WTC11 (cell line): Measurements from ENCODE around the gene RAET1G. TPM values are rescaled to one million over a fixed set of nuclear protein-coding genes. Genes with fewer than 3 reads are reported as not detected.

Source experiments
- ATAC-seq: fragments of 200-7000 bp; cut with Tn5 transposase; 2 replicates; pipeline ENCODE4 v1.10.0; 2021; ENCODE audit warnings: mild to moderate bottlenecking, moderate library complexity
- CTCF ChIA-PET: fragments of 300-600 bp; sonication (Branson Sonifier 250); formaldehyde crosslinking; loops from one replicate; lab custom pipeline; 2021; ENCODE audit warnings: antibody characterized with exemption; lab: Charles Lee
- POLR2A ChIA-PET: fragments of 350-600 bp; sonication (Branson Sonifier 250); formaldehyde crosslinking; loops from one replicate; lab custom pipeline; 2021; ENCODE audit warnings: antibody characterized with exemption; lab: Charles Lee
- DNase-seq: peaks from one replicate; pipeline ENCODE4 v3.0.0; 2021; ENCODE audit warnings: low spot score
- H3K27ac Mint-ChIP-seq: 2 replicates; pipeline ENCODE4 v1.8.0; 2021; ENCODE audit warnings: mixed read lengths
- H3K27me3 Mint-ChIP-seq: 2 replicates; pipeline ENCODE4 v1.8.0; 2021; ENCODE audit warnings: low read depth, mild to moderate bottlenecking, moderate library complexity, mixed read lengths
- H3K36me3 Mint-ChIP-seq: 2 replicates; pipeline ENCODE4 v1.8.0; 2021; ENCODE audit warnings: mixed read lengths
- H3K4me1 Mint-ChIP-seq: 2 replicates; pipeline ENCODE4 v1.8.0; 2022; ENCODE audit warnings: mixed read lengths
- H3K4me3 Mint-ChIP-seq: 2 replicates; pipeline ENCODE4 v1.8.0; 2021; ENCODE audit warnings: mild to moderate bottlenecking, moderate library complexity, mixed read lengths
- H3K9me3 Mint-ChIP-seq: 2 replicates; pipeline ENCODE4 v1.8.0; 2021; ENCODE audit warnings: mixed read lengths
- FOXP1 ChIP-seq: sonication (generic); formaldehyde crosslinking; IDR thresholded peaks from 2 replicates; pipeline ENCODE4 v1.8.0; 2022; ENCODE audit warnings: missing genetic modification reagents, mild to moderate bottlenecking, moderate library complexity, borderline replicate concordance
- IRF2 ChIP-seq: sonication (generic); formaldehyde crosslinking; IDR thresholded peaks from 2 replicates; pipeline ENCODE4 v1.8.0; 2022; ENCODE audit warnings: low read depth, missing genetic modification reagents, borderline replicate concordance
- NFATC4 ChIP-seq: fragments of 250-450 bp; sonication (Bioruptor Pico); IDR thresholded peaks from 2 replicates; pipeline ENCODE4 v1.9.0; 2021; ENCODE audit warnings: mild to moderate bottlenecking
- OVOL2 ChIP-seq: fragments of 250-450 bp; sonication (Bioruptor Pico); IDR thresholded peaks from 2 replicates; pipeline ENCODE4 v1.9.0; 2021; ENCODE audit warnings: mild to moderate bottlenecking, borderline replicate concordance
- PRRX2 ChIP-seq: fragments of 250-450 bp; sonication (Bioruptor Pico); IDR thresholded peaks from 2 replicates; pipeline ENCODE4 v1.8.0; 2021; ENCODE audit warnings: mild to moderate bottlenecking
- RORB ChIP-seq: fragments of 250-450 bp; sonication (Bioruptor Pico); IDR thresholded peaks from 2 replicates; pipeline ENCODE4 v1.9.0; 2021; ENCODE audit warnings: mild to moderate bottlenecking
- TCF7 ChIP-seq: sonication (generic); formaldehyde crosslinking; IDR thresholded peaks from 2 replicates; pipeline ENCODE4 v1.8.0; 2022; ENCODE audit warnings: mild to moderate bottlenecking, low read depth, missing genetic modification reagents, moderate library complexity
- ZNF317 ChIP-seq: sonication (generic); formaldehyde crosslinking; IDR thresholded peaks from 2 replicates; pipeline ENCODE4 v1.8.1; 2023; ENCODE audit warnings: low read depth, mild to moderate bottlenecking, moderate library complexity, missing genetic modification reagents, borderline replicate concordance
- ZNF671 ChIP-seq: fragments of 250-450 bp; sonication (Bioruptor Pico); IDR thresholded peaks from 2 replicates; pipeline ENCODE4 v1.8.0; 2021; ENCODE audit warnings: mild to moderate bottlenecking
- total RNA-seq: library from RNA; stranded (reverse); gene quantifications from 3 replicates; pipeline ENCODE4 v1.2.3, GENCODE V29; 2021
- TF ChIP-seq, protein P1 (sequence below): sonication (generic); formaldehyde crosslinking; IDR thresholded peaks from 2 replicates; pipeline ENCODE4 v1.8.0; 2022; ENCODE audit warnings: mild to moderate bottlenecking, missing genetic modification reagents
- TF ChIP-seq, protein P2 (sequence below): sonication (generic); formaldehyde crosslinking; IDR thresholded peaks from 2 replicates; pipeline ENCODE4 v1.8.1; 2023; ENCODE audit warnings: mild to moderate bottlenecking, missing genetic modification reagents, moderate library complexity
- TF ChIP-seq, protein P3 (sequence below): sonication (generic); formaldehyde crosslinking; IDR thresholded peaks from 2 replicates; pipeline ENCODE4 v1.8.1; 2022; ENCODE audit warnings: mild to moderate bottlenecking, moderate library complexity, missing genetic modification reagents
- TF ChIP-seq, protein P4 (sequence below): sonication (generic); formaldehyde crosslinking; IDR thresholded peaks from 2 replicates; pipeline ENCODE4 v1.8.0; 2022; ENCODE audit warnings: mild to moderate bottlenecking, missing genetic modification reagents
- TF ChIP-seq, protein P5 (sequence below): fragments of 250-450 bp; sonication (Bioruptor Pico); IDR thresholded peaks from 2 replicates; pipeline ENCODE4 v1.9.0; 2021; ENCODE audit warnings: mild to moderate bottlenecking, borderline replicate concordance
- TF ChIP-seq, protein P6 (sequence below): sonication (generic); formaldehyde crosslinking; IDR thresholded peaks from 2 replicates; pipeline ENCODE4 v1.8.0; 2022; ENCODE audit warnings: mild to moderate bottlenecking, missing genetic modification reagents
- TF ChIP-seq, protein P7 (sequence below): sonication (generic); formaldehyde crosslinking; IDR thresholded peaks from 2 replicates; pipeline ENCODE4 v1.8.1; 2022; ENCODE audit warnings: low read depth, missing genetic modification reagents, borderline replicate concordance
- TF ChIP-seq, protein P8 (sequence below): sonication (generic); formaldehyde crosslinking; IDR thresholded peaks from 2 replicates; pipeline ENCODE4 v1.8.1; 2022; ENCODE audit warnings: low read depth, mild to moderate bottlenecking, moderate library complexity, missing genetic modification reagents, borderline replicate concordance

Gene RAET1G
- total RNA-seq, 1 experiment from 2014 or later, result not detected

DNA sequence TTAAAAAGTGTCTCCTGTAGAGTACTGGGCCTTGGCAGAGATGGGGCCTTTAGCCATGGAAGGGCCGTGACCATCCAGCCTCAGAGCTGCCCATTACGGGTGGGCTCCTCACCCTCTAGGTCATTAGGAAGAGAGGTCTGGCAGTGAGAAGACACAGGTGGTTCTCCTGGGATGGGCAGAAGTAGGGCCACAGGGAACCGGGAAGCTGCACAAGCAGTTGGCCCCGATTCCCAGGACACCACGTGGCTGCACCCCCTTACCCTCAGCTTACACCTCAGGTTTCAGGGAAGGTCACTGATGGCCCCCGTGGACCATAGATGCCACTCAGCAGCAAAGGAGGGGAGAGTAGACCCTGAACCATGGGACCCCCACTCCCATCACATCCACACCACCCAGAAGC, 1.6 kb downstream of the RAET1G start:
- DNase-seq (no peak), ATAC-seq (no peak)
- no peak for TF ChIP-seq NFATC4 (CRISPR knock-in tag)
- no peak for TF ChIP-seq RORB
- TF ChIP-seq TCF7 (CRISPR knock-in tag), result no peak
- TF ChIP-seq, protein P1, sequence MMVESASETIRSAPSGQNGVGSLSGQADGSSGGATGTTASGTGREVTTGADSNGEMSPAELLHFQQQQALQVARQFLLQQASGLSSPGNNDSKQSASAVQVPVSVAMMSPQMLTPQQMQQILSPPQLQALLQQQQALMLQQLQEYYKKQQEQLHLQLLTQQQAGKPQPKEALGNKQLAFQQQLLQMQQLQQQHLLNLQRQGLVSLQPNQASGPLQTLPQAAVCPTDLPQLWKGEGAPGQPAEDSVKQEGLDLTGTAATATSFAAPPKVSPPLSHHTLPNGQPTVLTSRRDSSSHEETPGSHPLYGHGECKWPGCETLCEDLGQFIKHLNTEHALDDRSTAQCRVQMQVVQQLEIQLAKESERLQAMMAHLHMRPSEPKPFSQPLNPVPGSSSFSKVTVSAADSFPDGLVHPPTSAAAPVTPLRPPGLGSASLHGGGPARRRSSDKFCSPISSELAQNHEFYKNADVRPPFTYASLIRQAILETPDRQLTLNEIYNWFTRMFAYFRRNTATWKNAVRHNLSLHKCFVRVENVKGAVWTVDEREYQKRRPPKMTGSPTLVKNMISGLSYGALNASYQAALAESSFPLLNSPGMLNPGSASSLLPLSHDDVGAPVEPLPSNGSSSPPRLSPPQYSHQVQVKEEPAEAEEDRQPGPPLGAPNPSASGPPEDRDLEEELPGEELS, result no peak
- TF ChIP-seq, protein P2, sequence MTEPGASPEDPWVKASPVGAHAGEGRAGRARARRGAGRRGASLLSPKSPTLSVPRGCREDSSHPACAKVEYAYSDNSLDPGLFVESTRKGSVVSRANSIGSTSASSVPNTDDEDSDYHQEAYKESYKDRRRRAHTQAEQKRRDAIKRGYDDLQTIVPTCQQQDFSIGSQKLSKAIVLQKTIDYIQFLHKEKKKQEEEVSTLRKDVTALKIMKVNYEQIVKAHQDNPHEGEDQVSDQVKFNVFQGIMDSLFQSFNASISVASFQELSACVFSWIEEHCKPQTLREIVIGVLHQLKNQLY (CRISPR knock-in tag), result no peak
- no peak for TF ChIP-seq OVOL2
- TF ChIP-seq PRRX2 (CRISPR knock-in tag), result no peak
- TF ChIP-seq ZNF317 (CRISPR knock-in tag), result no peak
- TF ChIP-seq, protein P3, sequence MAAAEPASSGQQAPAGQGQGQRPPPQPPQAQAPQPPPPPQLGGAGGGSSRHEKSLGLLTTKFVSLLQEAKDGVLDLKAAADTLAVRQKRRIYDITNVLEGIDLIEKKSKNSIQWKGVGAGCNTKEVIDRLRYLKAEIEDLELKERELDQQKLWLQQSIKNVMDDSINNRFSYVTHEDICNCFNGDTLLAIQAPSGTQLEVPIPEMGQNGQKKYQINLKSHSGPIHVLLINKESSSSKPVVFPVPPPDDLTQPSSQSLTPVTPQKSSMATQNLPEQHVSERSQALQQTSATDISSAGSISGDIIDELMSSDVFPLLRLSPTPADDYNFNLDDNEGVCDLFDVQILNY (CRISPR knock-in tag), result no peak
- TF ChIP-seq, protein P4, sequence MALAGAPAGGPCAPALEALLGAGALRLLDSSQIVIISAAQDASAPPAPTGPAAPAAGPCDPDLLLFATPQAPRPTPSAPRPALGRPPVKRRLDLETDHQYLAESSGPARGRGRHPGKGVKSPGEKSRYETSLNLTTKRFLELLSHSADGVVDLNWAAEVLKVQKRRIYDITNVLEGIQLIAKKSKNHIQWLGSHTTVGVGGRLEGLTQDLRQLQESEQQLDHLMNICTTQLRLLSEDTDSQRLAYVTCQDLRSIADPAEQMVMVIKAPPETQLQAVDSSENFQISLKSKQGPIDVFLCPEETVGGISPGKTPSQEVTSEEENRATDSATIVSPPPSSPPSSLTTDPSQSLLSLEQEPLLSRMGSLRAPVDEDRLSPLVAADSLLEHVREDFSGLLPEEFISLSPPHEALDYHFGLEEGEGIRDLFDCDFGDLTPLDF (CRISPR knock-in tag), result no peak
- TF ChIP-seq ZNF671, result no peak
- TF ChIP-seq IRF2 (CRISPR knock-in tag), result no peak
- TF ChIP-seq, protein P5, sequence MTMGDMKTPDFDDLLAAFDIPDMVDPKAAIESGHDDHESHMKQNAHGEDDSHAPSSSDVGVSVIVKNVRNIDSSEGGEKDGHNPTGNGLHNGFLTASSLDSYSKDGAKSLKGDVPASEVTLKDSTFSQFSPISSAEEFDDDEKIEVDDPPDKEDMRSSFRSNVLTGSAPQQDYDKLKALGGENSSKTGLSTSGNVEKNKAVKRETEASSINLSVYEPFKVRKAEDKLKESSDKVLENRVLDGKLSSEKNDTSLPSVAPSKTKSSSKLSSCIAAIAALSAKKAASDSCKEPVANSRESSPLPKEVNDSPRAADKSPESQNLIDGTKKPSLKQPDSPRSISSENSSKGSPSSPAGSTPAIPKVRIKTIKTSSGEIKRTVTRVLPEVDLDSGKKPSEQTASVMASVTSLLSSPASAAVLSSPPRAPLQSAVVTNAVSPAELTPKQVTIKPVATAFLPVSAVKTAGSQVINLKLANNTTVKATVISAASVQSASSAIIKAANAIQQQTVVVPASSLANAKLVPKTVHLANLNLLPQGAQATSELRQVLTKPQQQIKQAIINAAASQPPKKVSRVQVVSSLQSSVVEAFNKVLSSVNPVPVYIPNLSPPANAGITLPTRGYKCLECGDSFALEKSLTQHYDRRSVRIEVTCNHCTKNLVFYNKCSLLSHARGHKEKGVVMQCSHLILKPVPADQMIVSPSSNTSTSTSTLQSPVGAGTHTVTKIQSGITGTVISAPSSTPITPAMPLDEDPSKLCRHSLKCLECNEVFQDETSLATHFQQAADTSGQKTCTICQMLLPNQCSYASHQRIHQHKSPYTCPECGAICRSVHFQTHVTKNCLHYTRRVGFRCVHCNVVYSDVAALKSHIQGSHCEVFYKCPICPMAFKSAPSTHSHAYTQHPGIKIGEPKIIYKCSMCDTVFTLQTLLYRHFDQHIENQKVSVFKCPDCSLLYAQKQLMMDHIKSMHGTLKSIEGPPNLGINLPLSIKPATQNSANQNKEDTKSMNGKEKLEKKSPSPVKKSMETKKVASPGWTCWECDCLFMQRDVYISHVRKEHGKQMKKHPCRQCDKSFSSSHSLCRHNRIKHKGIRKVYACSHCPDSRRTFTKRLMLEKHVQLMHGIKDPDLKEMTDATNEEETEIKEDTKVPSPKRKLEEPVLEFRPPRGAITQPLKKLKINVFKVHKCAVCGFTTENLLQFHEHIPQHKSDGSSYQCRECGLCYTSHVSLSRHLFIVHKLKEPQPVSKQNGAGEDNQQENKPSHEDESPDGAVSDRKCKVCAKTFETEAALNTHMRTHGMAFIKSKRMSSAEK (CRISPR knock-in tag), result no peak
- no peak for TF ChIP-seq FOXP1
- TF ChIP-seq, protein P6, sequence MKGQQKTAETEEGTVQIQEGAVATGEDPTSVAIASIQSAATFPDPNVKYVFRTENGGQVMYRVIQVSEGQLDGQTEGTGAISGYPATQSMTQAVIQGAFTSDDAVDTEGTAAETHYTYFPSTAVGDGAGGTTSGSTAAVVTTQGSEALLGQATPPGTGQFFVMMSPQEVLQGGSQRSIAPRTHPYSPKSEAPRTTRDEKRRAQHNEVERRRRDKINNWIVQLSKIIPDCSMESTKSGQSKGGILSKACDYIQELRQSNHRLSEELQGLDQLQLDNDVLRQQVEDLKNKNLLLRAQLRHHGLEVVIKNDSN (CRISPR knock-in tag), result no peak
- TF ChIP-seq, protein P7, sequence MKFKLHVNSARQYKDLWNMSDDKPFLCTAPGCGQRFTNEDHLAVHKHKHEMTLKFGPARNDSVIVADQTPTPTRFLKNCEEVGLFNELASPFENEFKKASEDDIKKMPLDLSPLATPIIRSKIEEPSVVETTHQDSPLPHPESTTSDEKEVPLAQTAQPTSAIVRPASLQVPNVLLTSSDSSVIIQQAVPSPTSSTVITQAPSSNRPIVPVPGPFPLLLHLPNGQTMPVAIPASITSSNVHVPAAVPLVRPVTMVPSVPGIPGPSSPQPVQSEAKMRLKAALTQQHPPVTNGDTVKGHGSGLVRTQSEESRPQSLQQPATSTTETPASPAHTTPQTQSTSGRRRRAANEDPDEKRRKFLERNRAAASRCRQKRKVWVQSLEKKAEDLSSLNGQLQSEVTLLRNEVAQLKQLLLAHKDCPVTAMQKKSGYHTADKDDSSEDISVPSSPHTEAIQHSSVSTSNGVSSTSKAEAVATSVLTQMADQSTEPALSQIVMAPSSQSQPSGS (CRISPR knock-in tag), result no peak
- TF ChIP-seq, protein P8, sequence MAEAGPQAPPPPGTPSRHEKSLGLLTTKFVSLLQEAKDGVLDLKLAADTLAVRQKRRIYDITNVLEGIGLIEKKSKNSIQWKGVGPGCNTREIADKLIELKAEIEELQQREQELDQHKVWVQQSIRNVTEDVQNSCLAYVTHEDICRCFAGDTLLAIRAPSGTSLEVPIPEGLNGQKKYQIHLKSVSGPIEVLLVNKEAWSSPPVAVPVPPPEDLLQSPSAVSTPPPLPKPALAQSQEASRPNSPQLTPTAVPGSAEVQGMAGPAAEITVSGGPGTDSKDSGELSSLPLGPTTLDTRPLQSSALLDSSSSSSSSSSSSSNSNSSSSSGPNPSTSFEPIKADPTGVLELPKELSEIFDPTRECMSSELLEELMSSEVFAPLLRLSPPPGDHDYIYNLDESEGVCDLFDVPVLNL (CRISPR knock-in tag), result no peak
- CTCF ChIA-PET, result no interaction called here
- Mint-ChIP-seq H3K27ac (no peak overlapping the region), H3K36me3 (no peaks in the 10 kb centered on the region), H3K4me1 (peaks cover 13% of the 10 kb centered on the region), H3K27me3 (peaks cover 84% of the 10 kb centered on the region), H3K9me3 (no peaks in the 10 kb centered on the region), H3K4me3 (peak overlapping the region; percentile 83)
- POLR2A ChIA-PET, result no interaction called here
